HEK293 (cell line): ENCODE data around the gene BCKDHA.

Experiments used
- CTCF ChIA-PET: fragments of 350-600 bp; formaldehyde crosslinking; extraction: SDS; loops from one replicate; lab custom pipeline; 2021; ENCODE audit warnings: antibody characterized with exemption; lab: Yijun Ruan, JAX
- POLR2A ChIA-PET: fragments of 300-600 bp; formaldehyde crosslinking; extraction: SDS; loops from one replicate; lab custom pipeline; 2020; ENCODE audit warnings: antibody characterized with exemption, inconsistent platforms; lab: Yijun Ruan, JAX
- H3K27ac ChIP-seq: fragments of 200-500 bp; sonication (Bioruptor generic); 2 replicates; pipeline ENCODE4 v1.5.1; 2014; ENCODE audit warnings: low read depth, low read length, control low read depth, inconsistent platforms; ENCODE audit errors: extremely low read depth
- H3K36me3 ChIP-seq, 2 experiments: fragments of 200-500 bp in 1 of 2; sonication (Bioruptor generic) in 1 of 2; 1 replicate in 1 of 2; 2 replicates in 1 of 2; pipeline ENCODE4 v1.5.1; 2014 to 2017; ENCODE audit warnings: inconsistent platforms in 2 of 2, low read length in 2 of 2; ENCODE audit not compliant: control insufficient read depth in 2 of 2, insufficient read depth in 1 of 2
- H3K4me1 ChIP-seq: fragments of 200-500 bp; sonication (Bioruptor generic); 2 replicates; pipeline ENCODE4 v1.5.1; 2014; ENCODE audit warnings: mild to moderate bottlenecking, low read length, inconsistent platforms; ENCODE audit not compliant: control insufficient read depth, insufficient read depth
- H3K4me3 ChIP-seq: 2 replicates; pipeline ENCODE4 v1.5.1; 2011; ENCODE audit warnings: low read depth, mild to moderate bottlenecking, control low read depth, low read length, moderate library complexity
- H3K9me3 ChIP-seq: fragments of 200-500 bp; sonication (Bioruptor generic); 2 replicates; pipeline ENCODE4 v1.5.1; 2014; ENCODE audit warnings: low read depth, low read length, inconsistent platforms; ENCODE audit not compliant: control insufficient read depth, insufficient read depth
- BCL11A ChIP-seq: fragments of 450-650 bp; formaldehyde crosslinking; IDR thresholded peaks from 2 replicates; pipeline ENCODE4 v1.5.1; 2016; ENCODE audit warnings: low read depth, missing biosample characterization, missing genetic modification characterization
- EGR2 ChIP-seq: fragments of 450-650 bp; formaldehyde crosslinking; IDR thresholded peaks from 2 replicates; pipeline ENCODE4 v1.5.1; 2016; ENCODE audit warnings: low read depth, missing biosample characterization, missing genetic modification characterization
- GLI4 ChIP-seq: fragments of 450-650 bp; formaldehyde crosslinking; IDR thresholded peaks from 2 replicates; pipeline ENCODE4 v1.5.1; 2016; ENCODE audit warnings: missing biosample characterization, missing genetic modification characterization
- MEIS1 ChIP-seq: sonication (generic); formaldehyde crosslinking; IDR thresholded peaks from 2 replicates; pipeline ENCODE4 v1.8.1; 2022; ENCODE audit warnings: missing genetic modification reagents, mild to moderate bottlenecking, borderline replicate concordance
- YY2 ChIP-seq: fragments of 450-650 bp; formaldehyde crosslinking; IDR thresholded peaks from 2 replicates; pipeline ENCODE4 v1.5.1; 2016; ENCODE audit warnings: missing biosample characterization, missing genetic modification characterization
- ZFHX2 ChIP-seq: fragments of 450-650 bp; formaldehyde crosslinking; conservative IDR thresholded peaks from 2 replicates; pipeline ENCODE4 v1.5.1; 2016; ENCODE audit warnings: missing biosample characterization, missing genetic modification characterization
- ZNF140 ChIP-seq: fragments of 450-650 bp; formaldehyde crosslinking; IDR thresholded peaks from 2 replicates; pipeline ENCODE4 v1.5.1; 2016; ENCODE audit warnings: missing biosample characterization, missing genetic modification characterization
- ZNF157 ChIP-seq: fragments of 450-650 bp; formaldehyde crosslinking; IDR thresholded peaks from 2 replicates; pipeline ENCODE4 v1.5.1; 2016; ENCODE audit warnings: missing biosample characterization, missing genetic modification characterization
- ZNF16 ChIP-seq: fragments of 450-650 bp; formaldehyde crosslinking; IDR thresholded peaks from 2 replicates; pipeline ENCODE4 v1.5.1; 2016; ENCODE audit warnings: low read depth, missing biosample characterization, missing genetic modification characterization
- ZNF354C ChIP-seq: fragments of 450-650 bp; formaldehyde crosslinking; IDR thresholded peaks from 2 replicates; pipeline ENCODE4 v1.5.1; 2016; ENCODE audit warnings: missing biosample characterization, missing genetic modification characterization, low read depth, borderline replicate concordance
- ZNF426 ChIP-seq: fragments of 450-650 bp; formaldehyde crosslinking; IDR thresholded peaks from 2 replicates; pipeline ENCODE4 v1.5.1; 2017; ENCODE audit warnings: missing biosample characterization, missing genetic modification characterization, mild to moderate bottlenecking, inconsistent platforms, moderate library complexity
- ZNF624 ChIP-seq: fragments of 450-650 bp; formaldehyde crosslinking; IDR thresholded peaks from 2 replicates; pipeline ENCODE4 v1.5.1; 2017; ENCODE audit warnings: missing biosample characterization, missing genetic modification characterization
- ZNF660 ChIP-seq: fragments of 450-650 bp; IDR thresholded peaks from 2 replicates; pipeline ENCODE4 v1.5.1; 2018; ENCODE audit warnings: missing biosample characterization, mild to moderate bottlenecking, missing genetic modification characterization
- TF ChIP-seq, protein P1 (sequence below): fragments of 450-650 bp; formaldehyde crosslinking; IDR thresholded peaks from 2 replicates; pipeline ENCODE4 v1.5.1; 2016; ENCODE audit warnings: missing biosample characterization, missing genetic modification characterization
- TF ChIP-seq, protein P2 (sequence below): fragments of 450-650 bp; formaldehyde crosslinking; IDR thresholded peaks from 2 replicates; pipeline ENCODE4 v1.5.1; 2016; ENCODE audit warnings: missing biosample characterization, missing genetic modification characterization
- TF ChIP-seq, protein P3 (sequence below): fragments of 450-650 bp; formaldehyde crosslinking; IDR thresholded peaks from 2 replicates; pipeline ENCODE4 v1.5.1; 2016; ENCODE audit warnings: missing biosample characterization, missing genetic modification characterization, low read depth
- TF ChIP-seq, protein P4 (sequence below): fragments of 450-650 bp; formaldehyde crosslinking; IDR thresholded peaks from 2 replicates; pipeline ENCODE4 v1.5.1; 2016; ENCODE audit warnings: missing biosample characterization, missing genetic modification characterization
- TF ChIP-seq, protein P5 (sequence below): fragments of 450-650 bp; formaldehyde crosslinking; IDR thresholded peaks from 2 replicates; pipeline ENCODE4 v1.5.1; 2016; ENCODE audit warnings: missing biosample characterization, missing genetic modification characterization, borderline replicate concordance

Gene BCKDHA

DNA sequence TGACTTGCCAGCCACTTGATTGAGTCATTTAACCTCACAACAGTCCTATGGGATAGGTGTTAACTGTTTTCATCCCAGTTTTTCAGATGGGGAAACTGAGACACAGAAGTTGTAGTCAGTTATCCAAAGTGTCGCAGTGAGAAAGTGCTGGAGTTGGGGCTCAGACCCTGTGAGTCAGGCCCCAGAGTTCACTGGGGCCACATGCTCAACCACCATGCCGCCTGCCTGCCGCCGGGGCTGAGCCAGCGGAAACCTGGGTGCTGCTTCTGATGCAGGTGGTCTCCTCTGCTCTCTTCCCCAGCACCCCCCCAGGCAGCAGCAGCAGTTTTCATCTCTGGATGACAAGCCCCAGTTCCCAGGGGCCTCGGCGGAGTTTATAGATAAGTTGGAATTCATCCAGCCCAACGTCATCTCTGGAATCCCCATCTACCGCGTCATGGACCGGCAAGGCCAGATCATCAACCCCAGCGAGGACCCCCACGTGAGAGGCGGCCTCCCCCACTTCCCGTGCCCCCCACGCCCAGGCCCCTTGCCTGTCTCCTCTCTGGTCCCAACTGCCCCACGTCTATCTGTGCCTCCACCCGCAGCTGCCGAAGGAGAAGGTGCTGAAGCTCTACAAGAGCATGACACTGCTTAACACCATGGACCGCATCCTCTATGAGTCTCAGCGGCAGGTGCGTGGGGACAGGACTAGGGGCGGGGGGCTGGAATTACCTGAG is 12.9 kb downstream of the BCKDHA start:
- no peak for TF ChIP-seq ZNF140 (tag by site-specific recombination)
- TF ChIP-seq, protein P1, sequence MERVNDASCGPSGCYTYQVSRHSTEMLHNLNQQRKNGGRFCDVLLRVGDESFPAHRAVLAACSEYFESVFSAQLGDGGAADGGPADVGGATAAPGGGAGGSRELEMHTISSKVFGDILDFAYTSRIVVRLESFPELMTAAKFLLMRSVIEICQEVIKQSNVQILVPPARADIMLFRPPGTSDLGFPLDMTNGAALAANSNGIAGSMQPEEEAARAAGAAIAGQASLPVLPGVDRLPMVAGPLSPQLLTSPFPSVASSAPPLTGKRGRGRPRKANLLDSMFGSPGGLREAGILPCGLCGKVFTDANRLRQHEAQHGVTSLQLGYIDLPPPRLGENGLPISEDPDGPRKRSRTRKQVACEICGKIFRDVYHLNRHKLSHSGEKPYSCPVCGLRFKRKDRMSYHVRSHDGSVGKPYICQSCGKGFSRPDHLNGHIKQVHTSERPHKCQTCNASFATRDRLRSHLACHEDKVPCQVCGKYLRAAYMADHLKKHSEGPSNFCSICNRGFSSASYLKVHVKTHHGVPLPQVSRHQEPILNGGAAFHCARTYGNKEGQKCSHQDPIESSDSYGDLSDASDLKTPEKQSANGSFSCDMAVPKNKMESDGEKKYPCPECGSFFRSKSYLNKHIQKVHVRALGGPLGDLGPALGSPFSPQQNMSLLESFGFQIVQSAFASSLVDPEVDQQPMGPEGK (tag by site-specific recombination): no peak
- no peak for TF ChIP-seq MEIS1
- no peak for TF ChIP-seq YY2
- no peak for TF ChIP-seq ZNF354C (tag by site-specific recombination)
- TF ChIP-seq ZNF157 (tag by site-specific recombination): no peak
- TF ChIP-seq ZNF16 (tag by site-specific recombination): no peak
- TF ChIP-seq, protein P2, sequence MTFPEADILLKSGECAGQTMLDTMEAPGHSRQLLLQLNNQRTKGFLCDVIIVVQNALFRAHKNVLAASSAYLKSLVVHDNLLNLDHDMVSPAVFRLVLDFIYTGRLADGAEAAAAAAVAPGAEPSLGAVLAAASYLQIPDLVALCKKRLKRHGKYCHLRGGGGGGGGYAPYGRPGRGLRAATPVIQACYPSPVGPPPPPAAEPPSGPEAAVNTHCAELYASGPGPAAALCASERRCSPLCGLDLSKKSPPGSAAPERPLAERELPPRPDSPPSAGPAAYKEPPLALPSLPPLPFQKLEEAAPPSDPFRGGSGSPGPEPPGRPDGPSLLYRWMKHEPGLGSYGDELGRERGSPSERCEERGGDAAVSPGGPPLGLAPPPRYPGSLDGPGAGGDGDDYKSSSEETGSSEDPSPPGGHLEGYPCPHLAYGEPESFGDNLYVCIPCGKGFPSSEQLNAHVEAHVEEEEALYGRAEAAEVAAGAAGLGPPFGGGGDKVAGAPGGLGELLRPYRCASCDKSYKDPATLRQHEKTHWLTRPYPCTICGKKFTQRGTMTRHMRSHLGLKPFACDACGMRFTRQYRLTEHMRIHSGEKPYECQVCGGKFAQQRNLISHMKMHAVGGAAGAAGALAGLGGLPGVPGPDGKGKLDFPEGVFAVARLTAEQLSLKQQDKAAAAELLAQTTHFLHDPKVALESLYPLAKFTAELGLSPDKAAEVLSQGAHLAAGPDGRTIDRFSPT (tag by site-specific recombination): no peak
- TF ChIP-seq ZNF426 (tag by site-specific recombination): no peak
- TF ChIP-seq ZNF660 (tag by site-specific recombination): no peak
- TF ChIP-seq ZNF624 (tag by site-specific recombination): no peak
- no peak for TF ChIP-seq BCL11A (tag by site-specific recombination)
- TF ChIP-seq, protein P3, sequence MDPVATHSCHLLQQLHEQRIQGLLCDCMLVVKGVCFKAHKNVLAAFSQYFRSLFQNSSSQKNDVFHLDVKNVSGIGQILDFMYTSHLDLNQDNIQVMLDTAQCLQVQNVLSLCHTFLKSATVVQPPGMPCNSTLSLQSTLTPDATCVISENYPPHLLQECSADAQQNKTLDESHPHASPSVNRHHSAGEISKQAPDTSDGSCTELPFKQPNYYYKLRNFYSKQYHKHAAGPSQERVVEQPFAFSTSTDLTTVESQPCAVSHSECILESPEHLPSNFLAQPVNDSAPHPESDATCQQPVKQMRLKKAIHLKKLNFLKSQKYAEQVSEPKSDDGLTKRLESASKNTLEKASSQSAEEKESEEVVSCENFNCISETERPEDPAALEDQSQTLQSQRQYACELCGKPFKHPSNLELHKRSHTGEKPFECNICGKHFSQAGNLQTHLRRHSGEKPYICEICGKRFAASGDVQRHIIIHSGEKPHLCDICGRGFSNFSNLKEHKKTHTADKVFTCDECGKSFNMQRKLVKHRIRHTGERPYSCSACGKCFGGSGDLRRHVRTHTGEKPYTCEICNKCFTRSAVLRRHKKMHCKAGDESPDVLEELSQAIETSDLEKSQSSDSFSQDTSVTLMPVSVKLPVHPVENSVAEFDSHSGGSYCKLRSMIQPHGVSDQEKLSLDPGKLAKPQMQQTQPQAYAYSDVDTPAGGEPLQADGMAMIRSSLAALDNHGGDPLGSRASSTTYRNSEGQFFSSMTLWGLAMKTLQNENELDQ (tag by site-specific recombination): no peak
- no peak for TF ChIP-seq GLI4 (tag by site-specific recombination)
- H3K27ac ChIP-seq: no peak overlapping the region
- POLR2A ChIA-PET: interaction anchor here (0.7 to 2.6 kb wide), 7 partner anchors 8 to 432 kb away, joined by 3 to 10 read pairs (median 6); partner anchors contain the start of genes B3GNT8, B9D2 and DMAC2
- H3K9me3 ChIP-seq: no peaks in the 10 kb centered on the region
- CTCF ChIA-PET: interaction anchor here (0.5 to 1.7 kb wide), 3 partner anchors 10 to 343 kb away, joined by 3 to 7 read pairs (median 5); no protein-coding TSS in a partner anchor
- peaks cover 5% of the 10 kb centered on the region; the same call in 1 of the 2 replicates for H3K4me1 ChIP-seq
- H3K36me3 ChIP-seq: peaks cover 4 to 22% of the 10 kb centered on the region in 2 experiments; a peak in 2 of 3 replicates
- H3K4me3 ChIP-seq: no peak overlapping the region

DNA sequence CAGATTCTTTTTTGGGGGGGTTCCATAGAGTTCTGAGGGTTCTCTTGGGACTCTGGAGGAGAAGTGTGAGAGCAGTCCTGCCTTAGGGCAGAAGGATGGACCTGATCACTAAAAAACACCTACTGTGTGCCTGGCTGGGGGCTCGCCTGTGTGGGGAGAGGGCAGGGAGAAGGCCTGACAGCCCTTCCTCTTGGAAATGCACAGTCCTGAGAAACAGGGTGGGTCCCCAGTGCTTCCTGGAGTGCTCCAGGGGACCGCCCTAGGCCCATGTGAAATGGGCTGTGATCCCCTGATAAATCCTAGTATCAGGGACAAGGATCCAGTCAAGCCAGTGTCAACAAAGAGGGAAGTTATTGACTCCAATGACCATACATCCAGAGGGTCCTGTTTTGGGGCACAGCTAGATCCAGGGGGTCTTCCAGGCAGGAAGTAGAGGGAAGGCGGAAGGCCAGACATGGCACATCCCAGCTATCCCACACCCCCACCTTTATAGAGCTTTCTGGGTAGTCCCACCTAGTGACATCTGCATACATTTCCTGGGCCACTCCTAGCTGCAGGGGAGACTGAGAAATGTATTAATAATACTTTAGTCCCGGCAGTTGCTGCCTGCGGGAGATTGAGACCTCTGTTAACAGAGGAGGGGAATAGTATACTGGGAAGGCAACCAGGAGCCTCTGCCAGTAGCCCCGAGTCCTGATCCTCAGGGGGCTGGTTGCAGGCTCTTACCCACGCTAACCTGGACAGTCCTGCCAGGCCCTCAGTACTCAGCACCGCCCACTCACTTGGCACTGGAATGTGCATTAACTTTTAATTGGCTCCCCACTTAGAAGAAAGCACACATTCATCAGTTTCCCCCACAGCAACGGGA is 13.7 kb downstream of the BCKDHA start:
- ChIA-PET CTCF (interaction anchor here (0.6 kb wide), 1 partner anchor 9 kb away, joined by 5 read pairs; no protein-coding TSS in a partner anchor), POLR2A (interaction anchor here (1.3 kb wide), 1 partner anchor 28 kb away, joined by 4 read pairs; the partner anchor contains the start of gene DMAC2)
- H3K9me3 ChIP-seq: no peaks in the 10 kb centered on the region
- H3K27ac ChIP-seq: no peak overlapping the region
- peaks cover 5% of the 10 kb centered on the region; the same call in 1 of the 2 replicates for H3K4me1 ChIP-seq
- H3K4me3 ChIP-seq: no peak overlapping the region
- peaks cover 4 to 22% of the 10 kb centered on the region in 2 experiments; a peak in 2 of 3 replicates for H3K36me3 ChIP-seq
- TF ChIP-seq, protein P4, sequence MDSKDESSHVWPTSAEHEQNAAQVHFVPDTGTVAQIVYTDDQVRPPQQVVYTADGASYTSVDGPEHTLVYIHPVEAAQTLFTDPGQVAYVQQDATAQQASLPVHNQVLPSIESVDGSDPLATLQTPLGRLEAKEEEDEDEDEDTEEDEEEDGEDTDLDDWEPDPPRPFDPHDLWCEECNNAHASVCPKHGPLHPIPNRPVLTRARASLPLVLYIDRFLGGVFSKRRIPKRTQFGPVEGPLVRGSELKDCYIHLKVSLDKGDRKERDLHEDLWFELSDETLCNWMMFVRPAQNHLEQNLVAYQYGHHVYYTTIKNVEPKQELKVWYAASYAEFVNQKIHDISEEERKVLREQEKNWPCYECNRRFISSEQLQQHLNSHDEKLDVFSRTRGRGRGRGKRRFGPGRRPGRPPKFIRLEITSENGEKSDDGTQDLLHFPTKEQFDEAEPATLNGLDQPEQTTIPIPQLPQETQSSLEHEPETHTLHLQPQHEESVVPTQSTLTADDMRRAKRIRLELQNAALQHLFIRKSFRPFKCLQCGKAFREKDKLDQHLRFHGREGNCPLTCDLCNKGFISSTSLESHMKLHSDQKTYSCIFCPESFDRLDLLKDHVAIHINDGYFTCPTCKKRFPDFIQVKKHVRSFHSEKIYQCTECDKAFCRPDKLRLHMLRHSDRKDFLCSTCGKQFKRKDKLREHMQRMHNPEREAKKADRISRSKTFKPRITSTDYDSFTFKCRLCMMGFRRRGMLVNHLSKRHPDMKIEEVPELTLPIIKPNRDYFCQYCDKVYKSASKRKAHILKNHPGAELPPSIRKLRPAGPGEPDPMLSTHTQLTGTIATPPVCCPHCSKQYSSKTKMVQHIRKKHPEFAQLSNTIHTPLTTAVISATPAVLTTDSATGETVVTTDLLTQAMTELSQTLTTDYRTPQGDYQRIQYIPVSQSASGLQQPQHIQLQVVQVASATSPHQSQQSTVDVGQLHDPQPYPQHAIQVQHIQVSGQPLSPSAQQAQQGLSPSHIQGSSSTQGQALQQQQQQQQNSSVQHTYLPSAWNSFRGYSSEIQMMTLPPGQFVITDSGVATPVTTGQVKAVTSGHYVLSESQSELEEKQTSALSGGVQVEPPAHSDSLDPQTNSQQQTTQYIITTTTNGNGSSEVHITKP (tag by site-specific recombination): peak; percentile 62
- TF ChIP-seq, protein P5, sequence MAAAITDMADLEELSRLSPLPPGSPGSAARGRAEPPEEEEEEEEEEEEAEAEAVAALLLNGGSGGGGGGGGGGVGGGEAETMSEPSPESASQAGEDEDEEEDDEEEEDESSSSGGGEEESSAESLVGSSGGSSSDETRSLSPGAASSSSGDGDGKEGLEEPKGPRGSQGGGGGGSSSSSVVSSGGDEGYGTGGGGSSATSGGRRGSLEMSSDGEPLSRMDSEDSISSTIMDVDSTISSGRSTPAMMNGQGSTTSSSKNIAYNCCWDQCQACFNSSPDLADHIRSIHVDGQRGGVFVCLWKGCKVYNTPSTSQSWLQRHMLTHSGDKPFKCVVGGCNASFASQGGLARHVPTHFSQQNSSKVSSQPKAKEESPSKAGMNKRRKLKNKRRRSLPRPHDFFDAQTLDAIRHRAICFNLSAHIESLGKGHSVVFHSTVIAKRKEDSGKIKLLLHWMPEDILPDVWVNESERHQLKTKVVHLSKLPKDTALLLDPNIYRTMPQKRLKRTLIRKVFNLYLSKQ (tag by site-specific recombination): no peak
- peak; percentile 45; the same call in 1 of the 2 replicates for TF ChIP-seq ZFHX2 (tag by site-specific recombination)
- TF ChIP-seq EGR2 (tag by site-specific recombination): 0 out of 2 replicates have a peak, but pooled peaks have one; percentile 33
